NCI-H2196 treated with DMSO at 0.1 percent for 48 hours (cell line): ENCODE data around the gene LRCH4.
"Not testable (repeated sequence)": the region's sequence is repeated elsewhere in the genome, so short reads cannot be mapped to it uniquely, and the experiment has no call there.

ENCODE experiments used
- DNase-seq: peaks from one replicate; lab custom pipeline; 2025; ENCODE audit not compliant: unreplicated experiment; lab: John Stamatoyannopoulos, UW

The LRCH4 gene

DNA sequence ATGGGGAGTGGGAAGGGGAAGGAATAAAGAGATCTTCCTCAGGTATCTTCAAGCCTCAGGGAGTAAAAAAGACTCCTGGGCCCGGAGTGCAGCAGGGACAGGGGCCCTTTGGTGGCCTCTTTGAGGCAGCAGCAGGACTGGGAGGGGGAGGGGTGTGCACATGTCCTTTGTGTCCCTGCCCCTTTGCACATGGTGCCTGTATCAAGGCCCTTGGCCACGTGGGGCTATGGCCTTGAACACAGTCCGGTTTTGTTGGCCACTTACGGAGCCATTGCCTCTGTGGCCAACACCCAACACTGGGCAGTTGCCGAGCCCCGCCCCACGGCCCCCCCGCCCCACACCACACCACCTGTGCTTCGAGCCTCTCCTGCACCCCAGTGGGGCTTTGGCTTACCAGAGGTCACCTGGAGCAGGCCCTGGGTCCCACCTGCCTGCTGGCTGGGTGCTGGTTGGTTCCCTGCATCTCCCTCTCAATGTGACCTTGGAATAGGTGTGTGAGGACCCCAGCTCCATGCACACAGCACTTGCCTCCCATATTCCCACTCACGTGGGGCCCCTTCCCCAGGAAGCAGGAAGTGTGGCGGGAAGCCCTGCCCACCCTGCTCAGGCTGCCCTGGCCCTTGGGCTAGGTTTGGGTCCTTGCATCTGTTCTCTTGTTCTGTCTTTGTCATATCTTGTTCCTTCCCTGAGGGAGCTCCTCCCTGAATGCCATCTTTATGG is 17.6 kb downstream of the LRCH4 start:
- DNase-seq, result no peak

DNA sequence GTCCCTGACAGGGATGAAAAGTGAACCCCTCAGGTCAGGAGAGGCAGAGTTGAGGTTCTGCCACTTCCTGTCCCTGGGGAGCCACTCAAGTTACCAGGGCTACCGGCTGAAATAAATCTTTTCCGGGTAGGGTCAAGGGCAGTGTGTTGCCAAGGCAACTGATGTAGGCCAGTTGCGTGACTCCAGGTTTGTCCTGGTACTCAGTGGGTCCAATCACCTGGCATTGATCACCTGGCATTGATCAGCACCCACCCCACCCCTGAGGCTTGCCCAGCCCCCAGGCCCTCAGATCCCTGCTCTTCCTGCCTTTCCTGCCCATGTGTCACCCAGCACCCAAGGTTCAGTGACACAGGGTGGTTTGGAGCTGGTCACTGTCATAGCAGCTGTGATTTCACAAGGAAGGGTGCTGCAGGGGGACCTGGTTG is 18.2 kb downstream of the LRCH4 start:
- peak; percentile 17 for DNase-seq

DNA sequence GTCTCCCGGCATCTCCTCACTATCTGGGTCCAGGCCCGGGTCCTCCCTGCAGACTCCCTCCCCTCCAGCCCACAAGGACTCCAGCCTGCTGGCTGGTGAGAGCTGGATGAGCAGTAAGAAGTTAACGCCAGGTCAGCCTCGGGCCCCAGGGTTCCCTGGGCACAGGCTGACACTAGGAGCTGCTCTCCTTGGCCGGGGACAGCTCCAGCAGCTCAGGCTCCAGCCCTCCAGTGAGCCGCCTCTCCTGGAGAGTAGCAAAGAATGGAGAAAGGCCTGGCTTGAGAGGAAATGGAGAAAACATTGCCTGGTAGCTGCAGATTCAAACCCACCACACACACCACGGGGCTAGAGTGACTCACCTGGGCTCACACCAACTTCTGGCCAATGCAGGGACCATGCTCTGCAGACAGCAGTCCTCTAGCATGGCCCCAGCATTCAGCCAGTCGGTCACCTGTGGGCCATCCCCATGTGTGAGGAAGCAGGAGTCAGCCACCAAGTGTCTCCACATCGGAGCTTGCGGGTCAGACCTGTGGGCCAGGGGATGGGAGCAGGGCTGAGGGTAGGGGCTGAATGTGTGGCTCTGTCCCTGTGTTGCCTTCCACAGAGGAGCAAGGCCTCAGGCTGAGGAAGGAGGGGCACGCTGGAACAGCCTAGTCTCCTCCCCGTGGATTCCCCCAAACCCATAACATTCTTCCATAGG is 18.7 kb downstream of the LRCH4 start:
- no peak for DNase-seq

GRCh38 chr7:100566018-100566531 is 19.9 kb downstream of the LRCH4 start:
- no peak for DNase-seq

DNA sequence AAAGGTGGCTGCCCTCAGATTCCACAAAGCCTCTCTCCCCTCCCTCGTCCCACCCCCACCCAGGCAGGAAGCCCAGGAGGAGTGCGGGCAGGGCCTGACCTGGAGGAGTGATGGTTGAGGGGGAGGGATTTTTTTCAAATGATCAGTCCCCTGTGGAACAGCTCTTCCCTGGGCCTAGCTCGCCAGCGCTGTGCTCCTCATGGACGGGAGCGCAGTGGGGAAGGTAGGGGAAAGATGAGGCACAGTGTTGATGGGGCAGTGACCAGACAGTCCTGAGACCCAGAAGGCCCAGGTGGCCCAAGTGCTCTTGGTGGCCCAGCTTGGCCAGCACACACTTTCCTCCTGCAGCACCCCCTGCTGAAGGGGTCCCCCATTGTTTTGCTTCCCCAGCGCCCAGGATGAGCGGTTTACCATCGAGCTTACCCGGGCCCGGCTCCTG is 20.8 kb downstream of the LRCH4 start:
- DNase-seq, result no peak

DNA sequence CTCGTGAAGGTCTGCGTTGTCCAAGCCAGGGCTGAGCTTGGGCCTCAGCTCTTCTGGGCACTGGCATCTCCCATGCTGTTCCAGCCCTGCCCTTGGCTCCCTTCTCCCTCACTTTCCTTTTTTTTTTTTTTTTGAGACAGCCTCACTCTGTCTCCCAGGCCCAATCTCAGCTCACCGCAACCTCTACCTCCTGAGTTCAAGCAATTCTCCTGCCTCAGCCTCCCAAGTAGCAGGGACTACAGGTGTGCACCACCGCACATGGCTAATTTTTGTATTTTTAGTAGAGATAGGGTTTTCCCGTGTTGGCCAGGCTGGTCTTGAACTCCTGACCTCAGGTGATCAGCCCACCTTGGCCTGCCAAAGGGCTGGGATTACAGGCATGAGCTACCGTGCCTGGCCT is 21.5 kb downstream of the LRCH4 start:
- not testable (repeated sequence) for DNase-seq

DNA sequence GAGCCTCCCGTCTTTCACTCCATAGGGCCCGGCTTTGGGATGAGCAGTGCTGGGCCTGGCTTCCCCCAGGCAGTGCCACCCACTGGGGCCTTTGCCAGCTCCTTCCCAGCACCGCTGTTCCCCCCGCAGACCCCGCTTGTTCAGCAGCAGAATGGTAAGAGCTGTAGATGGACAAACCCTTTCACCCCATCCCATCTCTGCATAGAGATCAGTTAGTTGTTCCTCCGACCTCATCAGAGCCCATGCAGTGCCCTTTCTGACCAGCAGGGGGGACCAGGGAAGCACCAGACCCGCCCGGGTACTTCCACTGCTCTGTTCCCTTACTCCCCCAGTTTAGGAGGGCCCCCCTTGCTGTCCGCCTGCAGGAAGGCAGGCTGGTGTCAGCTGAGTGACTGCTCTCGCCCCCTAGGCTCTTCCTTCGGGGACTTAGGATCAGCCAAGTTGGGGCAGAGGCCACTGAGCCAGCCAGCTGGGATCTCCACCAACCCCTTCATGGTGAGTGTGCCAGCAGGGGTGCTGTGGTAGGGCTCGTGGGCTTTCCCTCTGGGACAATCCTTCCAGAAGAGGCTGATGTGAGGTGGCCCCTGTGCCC is 22.0 kb downstream of the LRCH4 start:
- DNase-seq, result peak; percentile 29

DNA sequence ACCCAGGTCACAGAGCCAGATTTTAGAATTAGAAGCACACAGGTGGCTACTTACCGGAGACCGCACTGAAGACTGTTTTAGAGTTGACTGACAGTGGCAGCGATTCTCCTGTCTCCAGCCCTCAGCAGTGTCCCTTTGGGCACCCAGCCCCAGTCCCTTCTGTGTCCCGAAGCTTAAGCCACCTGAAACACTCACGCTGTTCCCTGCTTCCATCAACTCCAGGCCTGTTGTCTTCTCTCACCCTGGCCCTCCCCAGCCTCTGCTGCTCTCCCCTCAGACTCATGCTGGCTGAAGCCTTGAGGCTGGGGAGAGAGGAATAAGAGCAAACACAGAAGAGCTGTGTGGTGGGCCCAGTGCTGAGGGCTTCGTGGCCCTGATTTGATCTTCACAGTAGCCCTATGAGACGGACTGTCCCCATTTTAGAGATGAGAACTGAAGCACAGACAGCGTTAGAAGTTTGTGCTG is 22.8 kb downstream of the LRCH4 start:
- DNase-seq, result no peak

GRCh38 chr7:100562195-100563099 is 23.5 kb downstream of the LRCH4 start:
- DNase-seq, result no peak

DNA sequence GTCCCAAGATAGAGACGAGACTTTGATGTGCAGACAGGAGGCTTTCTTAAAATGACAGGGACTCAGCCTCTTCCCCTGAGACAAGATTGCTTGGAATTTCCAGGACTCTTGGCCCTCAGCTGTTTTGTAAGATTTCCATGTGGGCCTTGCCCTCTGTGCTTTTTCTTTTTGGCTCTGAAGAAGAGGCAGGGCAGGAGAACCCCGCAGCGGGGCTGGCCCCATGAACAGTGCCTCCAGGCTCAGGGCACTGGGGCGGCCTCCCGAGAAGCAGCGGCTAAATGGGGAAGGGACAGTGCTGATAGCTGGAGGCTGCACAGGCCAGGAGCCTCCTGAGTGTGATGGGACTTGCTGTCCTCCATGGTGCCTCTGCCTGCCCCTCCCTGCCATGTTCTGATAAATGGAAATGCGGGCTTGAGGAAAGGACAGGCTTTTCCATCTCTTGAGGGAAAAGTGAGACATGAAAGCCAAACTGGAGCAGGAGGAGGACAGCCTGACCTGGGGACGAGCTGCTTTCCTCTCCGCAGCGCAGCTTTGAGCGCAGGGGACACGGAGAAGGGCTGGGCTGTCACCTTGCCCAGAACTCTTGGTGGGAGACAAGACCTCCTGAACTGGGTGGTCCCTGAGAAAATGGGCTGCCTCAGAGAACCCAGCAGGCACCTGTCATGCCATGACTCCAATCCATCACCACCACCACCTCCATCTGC is 24.3 kb downstream of the LRCH4 start:
- no peak for DNase-seq

GRCh38 chr7:100559127-100559526 is 26.8 kb downstream of the LRCH4 start:
- no peak for DNase-seq

DNA sequence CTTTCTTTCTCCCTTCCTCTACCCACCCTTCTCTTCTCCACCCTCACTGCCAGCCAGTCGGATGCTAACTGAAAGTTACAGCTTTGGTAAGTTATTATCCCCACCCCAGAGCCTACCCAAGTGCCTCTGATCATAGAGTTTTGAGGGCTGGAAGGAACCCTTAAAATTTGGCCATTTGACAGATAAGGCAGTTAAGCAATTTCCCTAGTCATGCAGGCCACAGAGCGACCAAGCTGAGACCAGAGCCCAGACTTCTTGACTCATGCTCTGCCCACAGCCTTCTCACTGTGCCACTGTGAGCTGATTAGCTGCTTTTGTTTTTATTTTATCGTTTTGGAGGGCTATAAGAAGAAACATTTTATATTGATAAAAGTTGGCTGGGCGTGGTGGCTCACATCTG is 29.4 kb downstream of the LRCH4 start:
- DNase-seq, result no peak

GRCh38 chr7:100555701-100556100 is 30.2 kb downstream of the LRCH4 start:
- DNase-seq, result no peak

DNA sequence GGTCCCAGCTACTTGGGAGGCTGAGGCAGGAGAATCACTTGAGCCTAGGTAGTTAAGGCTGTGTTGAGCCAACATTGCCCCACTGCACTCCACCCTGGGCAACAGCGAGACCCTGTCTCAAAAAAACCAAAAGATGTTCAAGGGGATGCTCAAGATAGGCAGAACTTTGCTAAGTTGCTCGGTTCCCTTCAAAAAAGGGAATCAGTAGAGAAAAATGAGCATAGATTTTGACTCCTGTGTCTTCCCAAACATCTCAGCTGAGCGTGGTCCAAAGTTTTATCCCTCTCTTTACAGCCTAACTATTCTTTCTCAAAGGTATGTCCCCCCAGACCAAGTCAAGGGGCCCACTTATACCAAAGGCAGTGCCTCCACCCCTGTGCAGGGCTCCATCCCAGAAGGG is 32.9 kb downstream of the LRCH4 start:
- DNase-seq, result no peak

- no peak for DNase-seq
Measured at GRCh38 chr7:100552532-100552931, 33.4 kb downstream of the LRCH4 start.

DNA sequence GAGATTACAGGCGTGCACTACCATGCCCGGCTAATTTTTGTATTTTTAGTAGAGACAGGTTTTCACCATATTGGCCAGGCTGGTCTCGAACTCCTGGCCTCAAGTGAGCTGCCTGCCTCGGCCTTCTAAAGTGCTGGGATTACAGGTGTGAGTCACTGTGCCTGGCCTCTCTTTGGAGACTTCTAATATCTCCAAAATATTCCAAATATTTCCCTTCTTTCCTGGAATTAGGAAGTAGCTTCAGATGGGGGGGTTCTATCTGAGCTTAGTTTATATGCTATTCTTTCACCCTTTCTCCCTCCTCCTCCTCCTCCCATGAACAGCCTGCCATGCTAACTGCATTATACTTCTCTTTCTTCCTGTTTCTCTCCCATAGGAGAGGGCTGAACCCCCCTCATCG is 37.5 kb downstream of the LRCH4 start:
- DNase-seq, result not testable (repeated sequence)

- DNase-seq, result no peak
Measured at GRCh38 chr7:100547872-100548271, 38.1 kb downstream of the LRCH4 start.

DNA sequence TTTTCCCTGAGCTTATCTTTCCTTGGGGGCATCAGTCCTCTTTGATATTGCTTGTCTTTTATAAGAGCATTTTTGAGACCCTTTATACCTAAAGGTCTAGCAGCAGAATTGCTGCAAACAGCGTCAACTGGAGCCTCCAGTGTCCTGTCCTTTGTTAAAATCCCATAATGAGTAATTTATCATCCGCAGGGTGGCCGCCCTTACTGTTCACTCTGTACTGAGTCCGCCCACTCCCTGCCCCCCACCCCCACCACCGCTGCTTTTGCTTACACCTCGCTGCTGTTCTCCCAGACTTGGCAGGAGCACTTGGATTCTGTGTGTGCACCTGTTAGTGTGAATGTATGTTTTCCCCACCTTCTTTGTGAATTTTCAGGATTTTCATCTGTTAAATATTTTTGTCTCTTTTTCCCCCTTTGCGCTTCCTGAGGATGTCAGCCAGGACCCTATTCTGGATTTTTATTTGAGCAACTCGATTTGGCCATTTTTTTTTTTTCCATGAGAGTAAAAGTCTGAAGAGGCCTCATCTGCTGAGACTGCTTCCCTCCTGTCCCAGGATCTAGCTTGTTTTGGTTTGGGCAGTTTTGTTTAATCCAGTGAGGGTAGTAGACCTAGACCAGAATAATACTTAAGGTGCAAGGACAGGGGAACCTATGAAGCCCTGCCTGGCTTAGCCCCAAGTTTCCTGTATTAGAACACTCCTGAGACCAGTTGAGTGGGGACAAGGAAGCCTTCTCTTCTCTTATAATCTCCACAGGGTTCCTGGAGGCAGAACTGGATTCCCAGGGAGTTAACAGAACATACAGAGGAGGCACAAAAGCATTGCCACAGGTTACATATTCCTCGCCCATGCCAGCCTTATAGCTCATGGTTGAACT is 38.8 kb downstream of the LRCH4 start:
- DNase-seq, result peak; percentile 41
